ENCODE measurements around the gene UNC5B.

The UNC5B gene

GRCh38 chr10:71324743-71325142 lies 112.4 kb downstream of the UNC5B start:
- DNase-seq, result no peak

DNA sequence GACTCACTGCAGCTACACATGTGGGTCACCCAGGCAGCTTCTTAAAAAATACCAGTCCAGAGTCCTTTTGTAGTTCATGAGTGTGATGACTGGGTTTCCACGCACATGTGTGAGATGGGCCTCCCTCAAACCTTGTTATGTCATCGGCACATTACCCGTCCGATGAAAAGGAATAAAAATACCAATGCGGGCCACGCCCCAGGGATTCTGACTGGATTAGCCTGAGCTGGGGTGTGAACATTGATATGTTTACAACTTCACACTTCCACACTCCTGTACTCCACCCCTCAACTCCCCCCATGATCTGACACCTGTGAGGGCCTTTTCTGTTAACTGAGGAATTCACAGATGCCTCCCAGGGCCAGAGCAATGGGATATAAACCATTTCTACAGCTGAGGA lies 112.9 kb downstream of the UNC5B start:
- no peak for DNase-seq

DNA sequence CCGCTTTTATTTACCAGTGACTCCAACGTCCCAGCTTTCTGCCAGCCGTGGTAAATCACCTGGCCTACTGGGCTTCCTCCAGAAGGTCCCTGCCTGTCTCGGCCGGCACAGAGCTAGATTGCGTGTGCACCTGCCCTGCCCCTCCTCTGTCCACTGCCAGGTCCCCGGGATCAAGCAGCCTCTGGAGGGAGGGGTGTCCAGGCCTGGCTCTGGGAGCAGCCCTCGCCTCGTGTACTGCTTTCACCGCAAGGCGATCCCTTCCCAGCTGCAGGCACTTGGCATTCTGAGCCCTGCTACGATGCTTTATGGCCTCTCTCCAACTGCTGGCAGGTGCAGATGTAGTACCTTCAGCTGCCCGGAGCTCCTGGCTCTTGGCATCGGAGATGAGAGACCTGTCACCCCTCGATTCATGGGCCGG lies 114.1 kb downstream of the UNC5B start:
- DNase-seq, result no peak

DNA sequence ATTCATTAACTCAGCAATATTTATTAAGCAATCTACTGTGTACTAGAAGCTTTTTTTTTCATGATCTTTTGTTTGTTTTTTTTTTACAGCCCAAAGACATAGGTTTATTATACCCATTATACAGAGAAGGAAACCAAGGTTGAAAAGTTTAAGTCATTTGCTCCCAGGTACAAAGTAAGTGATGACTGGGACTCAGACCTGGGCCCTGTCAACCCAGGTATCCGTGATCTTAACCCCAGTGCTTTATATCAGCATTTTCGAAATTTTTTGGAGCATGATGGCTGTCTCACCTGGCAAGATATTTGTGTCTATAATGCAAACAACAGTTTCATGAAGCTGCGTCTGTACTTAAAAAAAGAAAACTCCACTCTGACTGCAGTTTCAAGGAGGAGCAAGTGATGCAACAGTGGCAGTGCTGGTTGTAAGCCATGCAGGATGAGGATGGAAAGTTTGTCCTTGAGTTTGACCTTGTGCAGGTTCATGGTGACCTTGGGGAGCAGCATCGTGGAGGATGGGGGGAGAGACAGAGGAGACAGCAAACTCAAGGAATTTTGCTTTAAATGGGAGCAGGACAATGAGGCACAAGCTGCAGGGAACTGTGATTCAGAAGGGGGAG lies 118.5 kb downstream of the UNC5B start:
- DNase-seq, result no peak

- DNase-seq, result no peak
Measured at GRCh38 chr10:71331736-71332135, 119.4 kb downstream of the UNC5B start.

GRCh38 chr10:71332466-71332865 lies 120.1 kb downstream of the UNC5B start:
- no peak for DNase-seq

- no peak for DNase-seq
Measured at GRCh38 chr10:71333129-71333887, 120.9 kb downstream of the UNC5B start.

GRCh38 chr10:71334221-71334791 lies 121.9 kb downstream of the UNC5B start:
- no peak for DNase-seq

GRCh38 chr10:71335173-71335708 lies 122.9 kb downstream of the UNC5B start:
- no peak for DNase-seq

- DNase-seq, result no peak
Measured at GRCh38 chr10:71336632-71337031, 124.3 kb downstream of the UNC5B start.

DNA sequence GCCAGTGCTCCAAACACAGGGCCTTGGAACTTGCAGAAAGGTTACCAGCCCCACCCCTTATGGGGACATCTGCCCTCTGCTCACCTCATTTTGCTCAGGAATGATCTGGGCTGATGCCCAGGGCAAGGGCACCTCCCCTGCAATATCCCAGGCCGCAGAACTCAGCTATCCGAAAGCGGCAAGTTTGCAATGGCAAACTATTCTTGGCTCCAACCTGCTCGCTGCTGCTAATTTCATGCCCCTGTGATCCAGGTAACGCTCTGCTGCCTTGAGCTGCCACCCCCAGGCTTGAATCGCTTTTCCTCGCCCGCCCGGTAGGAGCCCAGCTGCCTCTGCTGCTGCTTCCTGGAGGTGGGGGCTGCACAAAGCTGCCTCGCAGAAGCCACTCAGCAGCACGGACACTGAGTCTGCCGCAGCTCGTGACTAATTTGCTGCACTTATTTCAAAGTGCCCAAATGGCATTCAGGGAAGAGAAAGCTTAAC lies 124.9 kb downstream of the UNC5B start:
- DNase-seq, result no peak

- no peak for DNase-seq
Measured at GRCh38 chr10:71338728-71339495, 126.5 kb downstream of the UNC5B start.

- no peak for DNase-seq
Measured at GRCh38 chr10:71339796-71340589, 127.6 kb downstream of the UNC5B start.

DNA sequence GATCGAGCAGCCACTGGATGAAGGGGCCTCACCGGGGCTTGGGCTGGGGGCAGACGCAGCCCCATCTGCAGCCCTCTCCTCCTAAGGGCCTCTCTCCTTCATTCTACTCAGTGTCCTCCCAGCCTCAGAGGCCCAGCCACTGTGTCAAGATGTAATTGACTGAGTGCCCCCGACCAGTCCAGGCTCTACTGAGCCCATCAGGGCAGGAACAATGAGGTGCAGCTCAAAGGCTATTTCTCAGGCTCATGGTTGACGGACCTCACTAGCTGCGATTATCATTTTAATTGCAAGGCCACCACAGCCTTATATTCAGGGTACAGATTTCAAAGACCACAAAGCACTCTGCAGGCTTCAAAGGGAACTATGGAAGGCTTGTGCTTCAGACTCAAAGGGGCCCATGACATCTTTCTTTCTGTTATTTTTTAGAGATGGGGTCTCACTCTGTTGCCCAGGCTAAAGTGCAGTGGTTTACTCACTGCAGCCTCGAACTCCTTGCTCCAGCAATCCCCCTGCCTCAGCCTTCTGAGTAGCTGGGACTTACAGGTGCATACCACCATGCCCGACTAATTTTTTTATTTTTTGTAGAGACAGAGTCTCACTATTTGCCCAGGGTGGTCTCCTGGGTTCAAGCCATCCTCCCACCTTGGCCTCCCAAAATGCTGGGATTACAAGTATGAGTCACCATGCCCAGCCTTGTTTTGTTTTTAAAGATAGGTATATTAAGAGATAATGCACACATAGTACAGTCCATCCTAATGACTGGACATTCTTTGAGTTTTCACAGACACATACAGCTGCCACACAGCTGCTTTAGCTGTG lies 130.4 kb downstream of the UNC5B start:
- DNase-seq, result no peak

GRCh38 chr10:71343392-71343773 lies 131.0 kb downstream of the UNC5B start:
- DNase-seq, result peak; percentile 62

DNA sequence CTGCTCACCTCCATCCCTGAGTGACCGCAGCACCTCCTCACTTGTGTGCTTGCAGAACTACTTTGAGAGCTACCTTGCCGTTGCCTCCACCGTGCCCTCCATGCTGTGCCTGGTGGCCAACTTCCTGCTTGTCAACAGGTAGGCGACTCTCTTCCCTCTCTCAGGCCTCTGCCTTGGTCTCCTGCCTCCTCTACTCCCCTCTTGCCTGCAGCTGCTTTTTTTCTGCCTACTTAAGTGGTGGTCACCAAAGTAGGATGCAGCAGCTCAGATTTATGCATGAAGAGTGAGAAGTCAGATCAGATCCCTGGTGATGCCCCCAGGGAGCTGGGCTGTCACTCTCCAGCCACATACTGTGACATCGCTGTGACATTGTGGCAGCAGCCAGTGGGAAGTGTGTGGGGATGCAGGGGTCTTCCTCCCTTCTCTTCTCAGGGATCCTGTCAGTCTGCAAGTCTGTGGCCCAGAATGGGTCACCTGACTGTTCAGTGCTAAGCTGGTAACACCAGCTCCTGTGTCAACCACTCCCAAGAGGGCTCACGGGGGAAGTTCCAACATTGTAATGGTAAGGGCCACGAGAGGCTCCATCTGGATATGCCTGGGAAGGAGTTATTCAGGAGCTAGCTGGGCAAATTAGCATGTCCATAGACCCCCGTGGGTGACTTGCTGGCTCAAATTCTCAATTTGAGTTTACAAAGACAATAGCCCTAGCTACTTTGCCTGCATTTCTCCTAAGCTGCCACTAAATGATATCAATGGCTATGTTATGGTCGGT lies 132.0 kb downstream of the UNC5B start:
- no peak for DNase-seq

DNA sequence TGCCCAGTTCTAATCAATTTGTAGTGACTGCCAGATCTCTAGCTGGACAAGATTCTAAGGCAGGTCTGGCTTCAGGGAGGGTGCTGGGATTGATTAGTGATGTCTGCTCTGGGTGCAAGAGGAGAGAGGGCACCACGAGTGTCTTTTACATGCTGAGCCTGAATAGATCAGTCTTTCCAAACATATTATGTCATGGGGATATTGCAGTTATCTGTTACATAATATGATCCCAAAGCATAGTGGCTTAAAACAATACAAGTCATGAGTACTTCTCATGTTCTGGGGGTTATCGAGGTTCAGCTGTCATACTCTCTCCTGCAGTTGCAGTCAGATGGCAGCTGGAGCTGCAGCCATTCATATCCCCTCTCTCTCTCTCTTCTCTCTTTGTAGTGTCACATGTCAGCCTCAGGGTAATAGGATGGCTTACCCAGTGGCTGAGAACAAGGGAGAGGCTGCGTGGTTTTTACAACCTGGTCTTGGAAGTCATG lies 132.7 kb downstream of the UNC5B start:
- no peak for DNase-seq

DNA sequence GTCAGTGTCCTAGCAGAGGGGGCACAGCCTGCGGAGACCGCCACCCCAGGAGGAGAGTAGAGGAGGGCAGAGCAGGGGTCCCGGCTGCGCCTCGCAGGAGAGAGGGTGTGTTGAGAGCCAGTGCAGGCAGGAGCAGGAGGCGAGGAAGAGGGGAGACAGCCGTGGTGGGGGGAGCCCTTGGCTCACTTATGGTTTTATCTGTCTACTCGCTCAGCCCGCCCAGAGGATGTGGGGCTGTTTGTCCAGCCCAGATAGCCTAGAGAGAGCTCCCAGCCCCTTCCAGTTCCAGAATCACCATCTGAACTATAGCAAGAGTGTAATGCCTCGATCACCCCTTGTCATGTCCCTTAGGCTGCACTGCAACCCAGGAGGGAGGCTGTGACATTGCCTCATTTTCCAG lies 133.3 kb downstream of the UNC5B start:
- DNase-seq, result no peak

GRCh38 chr10:71346731-71347130 lies 134.4 kb downstream of the UNC5B start:
- no peak for DNase-seq
